GM18873 (cell line): ENCODE data around the gene TAF11L11.
"Not testable (repeated sequence)": the region's sequence is repeated elsewhere in the genome, so short reads cannot be mapped to it uniquely, and the experiment has no call there.

Experiments used
- ATAC-seq: cut with Tn5 transposase; IDR thresholded peaks from one replicate; pipeline ENCODE4 v1.9.1; 2021; ENCODE audit warnings: mild to moderate bottlenecking, moderate library complexity, moderate number of reproducible peaks; ENCODE audit not compliant: unreplicated experiment, low FRiP score

Gene TAF11L11

GRCh38 chr5:17603880-17604279, at the start of gene TAF11L11:
TSS of gene TAF11L11 (plus strand) at chr5:17604183.
- not testable (repeated sequence) for ATAC-seq

DNA sequence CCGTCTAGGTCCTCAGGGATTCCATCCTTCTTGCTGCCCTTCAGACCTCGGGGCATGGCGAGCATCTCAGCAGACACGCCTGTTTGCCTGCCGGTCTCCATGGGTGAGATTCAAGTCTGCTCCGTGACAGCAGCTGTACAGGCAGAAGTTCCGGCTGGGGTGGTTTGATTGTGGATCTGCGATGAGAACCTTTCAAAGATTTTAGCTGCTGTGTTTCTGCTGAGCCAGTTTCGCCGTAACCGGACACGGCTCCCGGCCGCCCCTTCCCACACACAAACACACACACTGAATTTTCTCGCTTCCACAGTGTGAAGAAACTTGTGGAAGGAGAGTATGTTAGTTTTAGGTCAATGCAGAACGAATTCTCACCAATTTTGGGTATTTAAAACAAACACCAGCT, 18.3 kb upstream of the TAF11L11 start, which contains the start of gene TAF11L7:
TSS of gene TAF11L7 (minus strand) at position 101 of the 400 bp plus-strand sequence.
- ATAC-seq = not testable (repeated sequence)

- not testable (repeated sequence) for ATAC-seq
Measured at GRCh38 chr5:17590860-17591259, 13.1 kb upstream of the TAF11L11 start, which contains the start of gene TAF11L8. TSS of gene TAF11L8 (minus strand) at chr5:17590960.

- ATAC-seq = not testable (repeated sequence)
Measured at GRCh38 chr5:17594255-17594654, 9.7 kb upstream of the TAF11L11 start, which contains the start of gene TAF11L9. TSS of gene TAF11L9 (minus strand) at chr5:17594394.

- not testable (repeated sequence) for ATAC-seq
Measured at GRCh38 chr5:17597728-17598127, 6.3 kb upstream of the TAF11L11 start, which contains the start of gene TAF11L10. TSS of gene TAF11L10 (minus strand) at chr5:17597828.

GRCh38 chr5:17604951-17605350, 968 bp downstream of the TAF11L11 start:
- ATAC-seq = no peak

- not testable (repeated sequence) for ATAC-seq
Measured at GRCh38 chr5:17607461-17607860, 3.5 kb downstream of the TAF11L11 start.

DNA sequence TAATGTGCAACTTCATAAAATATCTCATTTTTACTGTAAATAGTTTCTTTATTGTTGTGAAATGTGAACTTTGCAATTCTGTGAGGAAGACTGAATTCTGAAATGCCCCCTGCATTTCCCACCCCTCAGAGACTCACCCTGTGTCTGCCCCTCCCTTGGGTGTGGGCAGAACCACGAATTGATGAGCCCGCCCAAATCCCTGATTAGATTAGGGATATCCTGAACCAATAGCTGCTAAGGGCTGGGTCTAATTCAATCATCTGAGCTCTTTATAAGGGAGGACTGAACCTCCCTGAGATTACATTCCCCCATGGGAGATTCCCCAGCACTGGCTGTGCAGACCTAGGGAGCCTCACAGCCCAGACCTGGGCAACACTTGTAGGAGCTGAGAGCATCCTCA, 6.1 kb downstream of the TAF11L11 start, which contains the start of gene TAF11L12:
TSS of gene TAF11L12 (plus strand) at position 301 of the 400 bp plus-strand sequence.
- not testable (repeated sequence) for ATAC-seq

DNA sequence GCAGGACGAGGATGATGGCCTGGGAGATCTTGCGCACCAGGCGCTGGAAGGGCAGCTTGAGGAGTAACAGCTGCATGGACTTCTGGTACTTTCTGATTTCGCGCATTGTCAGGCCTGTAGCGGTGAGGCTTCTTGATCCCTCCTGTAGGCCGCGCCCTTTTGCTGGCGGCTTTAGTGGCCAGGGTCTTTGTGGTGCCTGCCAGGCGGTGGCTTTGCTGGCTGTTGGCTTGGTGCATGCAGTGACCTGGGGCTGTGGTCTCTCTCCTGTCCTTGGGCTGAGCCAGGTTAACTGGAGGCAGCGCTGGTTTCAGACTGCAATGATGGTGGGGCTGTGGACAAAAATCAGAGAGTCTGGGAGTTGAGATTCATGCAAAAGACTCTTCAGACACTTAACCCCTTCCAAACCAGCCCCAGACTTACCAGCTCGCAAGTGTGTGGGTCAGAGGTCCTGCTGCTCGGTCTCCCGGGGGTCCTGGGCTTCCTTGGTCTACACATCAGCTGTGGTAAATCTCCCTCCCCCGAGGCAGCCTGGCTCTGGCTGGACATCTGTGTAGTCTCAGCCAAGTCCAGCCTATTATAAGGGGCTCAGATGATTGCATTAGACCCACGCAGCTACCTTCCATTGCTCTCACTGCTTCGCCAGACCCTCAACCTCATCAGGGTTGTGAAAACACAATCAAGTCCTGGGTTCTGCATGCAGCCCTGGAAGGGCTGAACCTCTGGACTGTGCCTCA, 11.1 kb downstream of the TAF11L11 start:
- ATAC-seq = no peak

DNA sequence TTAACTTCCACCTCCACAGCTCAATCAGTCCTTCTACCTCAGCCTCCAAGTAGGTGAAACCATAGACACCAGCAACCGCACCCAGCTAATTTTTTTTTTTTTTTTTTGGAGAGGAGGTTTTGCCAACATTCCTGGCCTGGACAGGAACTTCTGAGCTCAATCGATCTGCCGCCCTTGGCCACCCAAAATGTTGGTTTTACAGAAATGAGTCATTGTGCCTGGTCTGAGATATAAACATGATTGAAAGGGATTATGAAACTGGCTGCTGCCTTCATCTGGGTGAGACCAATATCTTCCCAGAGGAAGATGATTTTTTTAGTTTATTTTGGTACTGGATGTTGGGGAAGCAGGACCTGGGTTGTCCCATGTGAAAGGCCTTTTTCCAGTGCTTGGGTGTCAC, 15.4 kb downstream of the TAF11L11 start:
- ATAC-seq = no peak

GRCh38 chr5:17620627-17621026, 16.6 kb downstream of the TAF11L11 start:
- ATAC-seq = no peak

- ATAC-seq = no peak
Measured at GRCh38 chr5:17625686-17626085, 21.7 kb downstream of the TAF11L11 start.

DNA sequence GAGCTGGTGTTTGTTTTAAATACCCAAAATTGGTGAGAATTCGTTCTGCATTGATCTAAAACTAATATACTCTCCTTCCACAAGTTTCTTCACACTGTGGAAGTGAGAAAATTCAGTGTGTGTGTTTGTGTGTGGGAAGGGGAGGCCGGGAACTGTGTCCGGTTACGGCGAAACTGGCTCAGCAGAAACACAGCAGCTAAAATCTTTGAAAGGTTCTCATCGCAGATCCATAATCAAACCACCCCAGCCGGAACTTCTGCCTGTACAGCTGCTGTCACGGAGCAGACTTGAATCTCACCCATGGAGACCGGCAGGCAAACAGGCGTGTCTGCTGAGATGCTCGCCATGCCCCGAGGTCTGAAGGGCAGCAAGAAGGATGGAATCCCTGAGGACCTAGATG, 27.8 kb downstream of the TAF11L11 start, which contains the start of gene TAF11L13:
TSS of gene TAF11L13 (plus strand) at position 301 of the 400 bp plus-strand sequence.
- not testable (repeated sequence) for ATAC-seq

GRCh38 chr5:17634160-17634559, 30.2 kb downstream of the TAF11L11 start, which contains the start of gene TAF11L14:
TSS of gene TAF11L14 (plus strand) at chr5:17634460.
- ATAC-seq = no peak

- not testable (repeated sequence) for ATAC-seq
Measured at GRCh38 chr5:17649232-17649631, 45.2 kb downstream of the TAF11L11 start.

- not testable (repeated sequence) for ATAC-seq
Measured at GRCh38 chr5:17655201-17655759, 51.3 kb downstream of the TAF11L11 start.
